PC-3 (cell line): Measurements from ENCODE around the gene INS. TPM values are rescaled to one million over a fixed set of nuclear protein-coding genes. Genes with fewer than 3 reads are reported as not detected.

Experiments
- ATAC-seq: fragments of 200-7000 bp; cut with Tn5 transposase; 2 replicates; pipeline ENCODE4 v1.9.1; 2020; ENCODE audit warnings: mild to moderate bottlenecking, moderate library complexity
- BruUV-seq: library from RNA; stranded (reverse); fragments of 400-500 nt; replicated peaks from 2 replicates; lab custom pipeline; 2021; lab: Mats Ljungman, UMichigan
- CTCF ChIA-PET: fragments of 300-600 bp; sonication (Branson Sonifier 250); formaldehyde crosslinking; loops from one replicate; lab custom pipeline; 2022; ENCODE audit warnings: antibody characterized with exemption; lab: Charles Lee
- POLR2A ChIA-PET: fragments of 300-600 bp; sonication (Branson Sonifier 250); formaldehyde crosslinking; loops from one replicate; lab custom pipeline; 2022; ENCODE audit warnings: antibody characterized with exemption; ENCODE audit not compliant: unreplicated experiment; lab: Charles Lee
- DNase-seq: peaks from one replicate; pipeline ENCODE4 v3.0.0-alpha.2; 2015
- H2AFZ ChIP-seq: fragments of 300-600 bp; sonication (generic); 2 replicates; pipeline ENCODE4 v1.6.0; 2016; ENCODE audit warnings: antibody characterized with exemption, low read length
- H3F3A ChIP-seq: fragments of 300-600 bp; sonication (generic); one replicate; pipeline ENCODE4 v1.6.0; 2017; ENCODE audit warnings: antibody characterized with exemption, low read length, control low read depth, mild to moderate bottlenecking; ENCODE audit not compliant: unreplicated experiment
- H3K27ac ChIP-seq: fragments of 300-600 bp; sonication (generic); 2 replicates; pipeline ENCODE4 v1.5.1; 2016; ENCODE audit warnings: mild to moderate bottlenecking, low read length
- H3K27me3 ChIP-seq: fragments of 300-600 bp; sonication (generic); 2 replicates; pipeline ENCODE4 v1.6.1; 2016; ENCODE audit warnings: low read length, mixed read lengths
- H3K36me3 ChIP-seq: fragments of 300-600 bp; sonication (generic); 2 replicates; pipeline ENCODE4 v1.6.1; 2016; ENCODE audit warnings: low read depth, mixed run types, low read length, mixed read lengths
- H3K4me1 ChIP-seq: fragments of 300-600 bp; sonication (generic); 2 replicates; pipeline ENCODE4 v1.5.1; 2016; ENCODE audit warnings: low read length; ENCODE audit not compliant: insufficient read depth
- H3K4me2 ChIP-seq: fragments of 300-600 bp; sonication (generic); 2 replicates; pipeline ENCODE4 v1.6.0; 2016; ENCODE audit warnings: low read length
- H3K4me3 ChIP-seq: fragments of 300-600 bp; sonication (generic); 2 replicates; pipeline ENCODE4 v1.5.1; 2016; ENCODE audit warnings: mild to moderate bottlenecking, low read length, mixed read lengths
- H3K79me2 ChIP-seq: fragments of 300-600 bp; sonication (generic); 2 replicates; pipeline ENCODE4 v1.6.1; 2017; ENCODE audit warnings: low read length, mixed read lengths
- H3K9ac ChIP-seq: fragments of 300-600 bp; sonication (generic); 2 replicates; pipeline ENCODE4 v1.6.0; 2016; ENCODE audit warnings: mild to moderate bottlenecking, low read length
- H3K9me2 ChIP-seq: fragments of 300-600 bp; sonication (generic); replicated peaks from 2 replicates; pipeline ENCODE4 v1.6.1; 2016; ENCODE audit warnings: mixed run types, low read length, mixed read lengths
- H3K9me3 ChIP-seq: fragments of 300-600 bp; sonication (generic); 2 replicates; pipeline ENCODE4 v1.6.1; 2016; ENCODE audit warnings: low read length, mixed read lengths
- H4K20me1 ChIP-seq: fragments of 300-600 bp; sonication (generic); 2 replicates; pipeline ENCODE4 v1.6.1; 2016; ENCODE audit warnings: low read length, mixed read lengths
- CTCF ChIP-seq: fragments of 300-600 bp; sonication (generic); conservative IDR thresholded peaks from 2 replicates; pipeline ENCODE4 v1.5.1; 2017; ENCODE audit warnings: antibody characterized with exemption, low read depth, mild to moderate bottlenecking, low read length
- EZH2 ChIP-seq: fragments of 300-600 bp; sonication (generic); IDR thresholded peaks from one replicate; pipeline ENCODE4 v1.6.1; 2017; ENCODE audit warnings: antibody characterized with exemption, mild to moderate bottlenecking, low read length; ENCODE audit not compliant: unreplicated experiment
- EZH2phosphoT487 ChIP-seq: fragments of 300-600 bp; sonication (generic); IDR thresholded peaks from 2 replicates; pipeline ENCODE4 v1.6.1; 2018; ENCODE audit warnings: mild to moderate bottlenecking, antibody characterized with exemption, low read length, borderline replicate concordance
- intact Hi-C: fragments of 100-400 bp; cut with micrococcal nuclease; formaldehyde crosslinking; loops from 2 replicates; pipeline ENCODE4 v1.9.0; 2023
- total RNA-seq: library from RNA; depleted of rRNA; stranded (reverse); fragments of >200 nt; gene quantifications from 2 replicates; pipeline ENCODE4 v1.2.3, GENCODE V29; 2014

Gene INS
- total RNA-seq, 1 experiment from 2014 or later = not detected

GRCh38 chr11:2200536-2200935 is 39.5 kb upstream of the INS start:
- Histone ChIP-seq H4K20me1 (no peaks in the 10 kb centered on the region), H2AFZ (no peak overlapping the region), H3F3A (no peaks in the 10 kb centered on the region), H3K4me1 (peaks cover 17% of the 10 kb centered on the region), H3K9ac (no peak overlapping the region), H3K27me3 (no peaks in the 10 kb centered on the region), H3K9me3 (no peaks in the 10 kb centered on the region), H3K79me2 (no peaks in the 10 kb centered on the region), H3K36me3 (no peaks in the 10 kb centered on the region), H3K4me3 (no peak overlapping the region), H3K9me2 (no peaks in the 10 kb centered on the region), H3K4me2 (no peak overlapping the region), H3K27ac (no peak overlapping the region)
- ATAC-seq (no peak), DNase-seq (no peak)
- BruUV-seq = no TSS peak
- ChIA-PET CTCF (no interaction called here), POLR2A (no interaction called here)
- no peak for TF ChIP-seq CTCF
- no peak for TF ChIP-seq EZH2
- no peak for TF ChIP-seq EZH2phosphoT487
- intact Hi-C loops = no loop called here

- DNase-seq = no peak
- no peaks in the 10 kb centered on the region for H3K9me2 ChIP-seq
- no peaks in the 10 kb centered on the region for H3K36me3 ChIP-seq
- H3K27me3 ChIP-seq = no peaks in the 10 kb centered on the region
- BruUV-seq = no TSS peak
- CTCF ChIA-PET = no interaction called here
- intact Hi-C loops = no loop called here
- H2AFZ ChIP-seq = no peak overlapping the region
- ATAC-seq = no peak
- peaks cover 18% of the 10 kb centered on the region for H3K4me1 ChIP-seq
- no peaks in the 10 kb centered on the region for H4K20me1 ChIP-seq
- H3K9ac ChIP-seq = no peak overlapping the region
- H3K27ac ChIP-seq = no peak overlapping the region
- H3K4me3 ChIP-seq = no peak overlapping the region
- POLR2A ChIA-PET = no interaction called here
- H3K4me2 ChIP-seq = no peak overlapping the region
- TF ChIP-seq EZH2 (no peak), CTCF (no peak), EZH2phosphoT487 (no peak)
- H3K9me3 ChIP-seq = no peaks in the 10 kb centered on the region
- H3F3A ChIP-seq = no peaks in the 10 kb centered on the region
- no peaks in the 10 kb centered on the region for H3K79me2 ChIP-seq
These were observed 38.7 kb upstream of the INS start for GRCh38 chr11:2199466-2200341.

DNA sequence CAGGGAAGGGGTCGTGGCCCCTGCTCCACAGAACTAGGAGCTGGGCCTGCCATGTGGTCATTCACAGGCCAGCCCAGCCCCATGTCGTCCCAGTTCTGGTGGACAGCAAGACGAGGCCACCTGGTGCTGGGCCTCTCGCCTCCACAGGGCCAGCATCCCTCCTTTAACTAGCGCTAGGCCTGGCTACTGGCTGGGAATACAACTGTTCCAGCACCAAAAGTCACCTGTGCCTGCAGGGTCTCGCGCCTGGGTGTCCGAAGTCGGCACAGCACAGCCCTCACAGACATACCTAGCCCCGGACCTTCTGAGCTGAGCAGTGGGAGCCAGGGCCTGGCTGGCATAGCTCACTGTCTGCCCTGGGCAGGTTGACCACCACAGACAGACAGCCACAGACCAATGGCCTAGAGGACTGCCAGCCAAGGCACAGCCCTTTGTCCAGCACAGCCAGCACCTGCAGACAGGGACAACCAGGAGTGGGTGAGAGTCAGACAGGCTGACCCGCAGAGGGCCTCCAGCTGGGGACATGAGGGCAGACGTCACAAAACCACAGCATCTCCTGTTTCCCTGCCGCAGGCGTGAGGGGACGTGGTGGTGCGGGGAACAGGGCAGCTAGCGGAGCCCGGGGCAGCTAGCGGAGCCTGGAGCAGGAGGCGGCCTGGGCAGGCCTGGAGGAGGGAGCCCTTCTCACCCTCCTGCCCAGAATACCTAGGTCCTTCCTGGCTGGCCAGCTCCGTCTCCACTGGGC is 37.8 kb upstream of the INS start:
- ChIA-PET POLR2A (no interaction called here), CTCF (no interaction called here)
- H3K9me3 ChIP-seq = no peaks in the 10 kb centered on the region
- H3F3A ChIP-seq = no peaks in the 10 kb centered on the region
- DNase-seq = no peak
- ATAC-seq = no peak
- peaks cover 20% of the 10 kb centered on the region for H3K4me1 ChIP-seq
- no peaks in the 10 kb centered on the region for H3K79me2 ChIP-seq
- no peaks in the 10 kb centered on the region for H3K27me3 ChIP-seq
- H3K9me2 ChIP-seq = no peaks in the 10 kb centered on the region
- intact Hi-C loops = no loop called here
- no peaks in the 10 kb centered on the region for H3K36me3 ChIP-seq
- no peak overlapping the region for H3K4me3 ChIP-seq
- BruUV-seq = no TSS peak
- H3K9ac ChIP-seq = no peak overlapping the region
- TF ChIP-seq EZH2phosphoT487 (no peak), CTCF (no peak)
- H3K27ac ChIP-seq = no peak overlapping the region
- H3K4me2 ChIP-seq = no peak overlapping the region
- no peaks in the 10 kb centered on the region for H4K20me1 ChIP-seq
- no peak overlapping the region for H2AFZ ChIP-seq
